Esophagus muscularis mucosa (tissue), 4 donors: Measurements from ENCODE around the gene NPLOC4. TPM values are rescaled to one million over a fixed set of nuclear protein-coding genes. Genes with fewer than 3 reads are reported as not detected.

Source experiments
- DNase-seq: peaks from one replicate; pipeline ENCODE4 v3.0.0-alpha.2; 2017; ENCODE audit errors: extremely low spot score
- H3K27ac ChIP-seq, 4 donors: fragments of 200-600 bp; sonication (generic); replicated peaks in 1 of 4; 1 replicate in 3 of 4; 2 replicates in 1 of 4; pipeline ENCODE4 v1.5.1; 2016 to 2019; ENCODE audit warnings: mild to moderate bottlenecking in 1 of 4
- H3K27me3 ChIP-seq, 4 donors: fragments of 200-600 bp; sonication (generic); one replicate each; pipeline versions ENCODE4 v1.5.1 to v1.6.0; 2016 to 2019
- H3K36me3 ChIP-seq, 4 donors: fragments of 200-600 bp; sonication (generic); one replicate each; pipeline ENCODE4 v1.5.1; 2016 to 2019
- H3K4me1 ChIP-seq, 4 donors: fragments of 200-600 bp; sonication (generic); one replicate each; pipeline ENCODE4 v1.5.1; 2016 to 2019
- H3K4me3 ChIP-seq, 4 donors: fragments of 200-600 bp; sonication (generic); 1 replicate in 2 of 4; 2 replicates in 2 of 4; pipeline ENCODE4 v1.5.1; 2016 to 2019; ENCODE audit warnings: mild to moderate bottlenecking in 4 of 4, moderate library complexity in 1 of 4
- H3K9me3 ChIP-seq, 4 donors: fragments of 200-600 bp; sonication (generic); 1 replicate in 3 of 4; 2 replicates in 1 of 4; pipeline ENCODE4 v1.5.1; 2016 to 2019
- CTCF ChIP-seq, 3 experiments: fragments of 200-600 bp in 2 of 3; fragments of 450-650 bp in 1 of 3; sonication (generic) in 2 of 3; IDR thresholded peaks; one replicate each; pipeline ENCODE4 v1.5.1; 2017 to 2019; ENCODE audit warnings: antibody characterized with exemption in 3 of 3, mild to moderate bottlenecking in 2 of 3, moderate library complexity in 1 of 3
- EP300 ChIP-seq: sonication (generic); formaldehyde crosslinking; IDR thresholded peaks from one replicate; pipeline ENCODE4 v1.6.1; 2017; ENCODE audit warnings: antibody characterized with exemption
- POLR2A ChIP-seq: fragments of 450-650 bp; IDR thresholded peaks from one replicate; pipeline ENCODE4 v1.6.1; 2017; ENCODE audit warnings: antibody characterized with exemption, moderate library complexity, mild to moderate bottlenecking, low read depth
- POLR2AphosphoS5 ChIP-seq, 2 donors: sonication (generic); formaldehyde crosslinking; IDR thresholded peaks; one replicate each; pipeline ENCODE4 v1.6.1; 2017; ENCODE audit warnings: antibody characterized with exemption in 2 of 2
- WGBS: methylation state at CpG from one replicate; pipeline ENCODE4 v1.1.5; 2018; 5-methylcytosine and 5-hydroxymethylcytosine counted together
- intact Hi-C: fragments of 100-400 bp; cut with DNase I; formaldehyde crosslinking; loops from one replicate; pipeline ENCODE4 v1.15.1; 2023
- total RNA-seq, 4 donors: library from RNA; depleted of rRNA; stranded (reverse); fragments of >200 nt; gene quantifications; one replicate each; pipeline versions ENCODE4 v1.1.0 to v1.2.1, GENCODE V29; 2016

Gene NPLOC4
- total RNA-seq, 4 donors from 2014 or later = 58.1 to 86.6 (median 65.7) TPM

- TF ChIP-seq EP300 (no peak), POLR2AphosphoS5 (IDR thresholded peaks at IDR 0.05) (no peak), CTCF (IDR thresholded peaks at IDR 0.05) (no peak), POLR2A (no peak)
- peaks cover 21 to 76% (median 73%) of the 10 kb centered on the region in 4 donors for H3K36me3 ChIP-seq
- no peaks in the 10 kb centered on the region for H3K9me3 ChIP-seq
- peaks cover 15 to 23% (median 17%) of the 10 kb centered on the region in 4 donors for H3K4me1 ChIP-seq
- WGBS = 89% methylated on average over 10 of the region's 14 CpGs
- peaks cover 10 to 28% (median 24%) of the 10 kb centered on the region in 4 donors for H3K27me3 ChIP-seq
- no peak overlapping the region for H3K27ac ChIP-seq
- intact Hi-C loops = no loop called here
- no peak for DNase-seq
- no peak overlapping the region for H3K4me3 ChIP-seq
Measured at GRCh38 chr17:81540676-81541027, 96.3 kb downstream of the NPLOC4 start.

- TF ChIP-seq POLR2AphosphoS5 (IDR thresholded peaks at IDR 0.05) (no peak), EP300 (no peak), POLR2A (no peak), CTCF (IDR thresholded peaks at IDR 0.05) (no peak)
- no peak overlapping the region for H3K4me3 ChIP-seq
- no peaks in the 10 kb centered on the region for H3K9me3 ChIP-seq
- WGBS = 95% methylated on average over 16 of the region's 28 CpGs
- peaks cover 16 to 70% (median 68%) of the 10 kb centered on the region in 4 donors for H3K36me3 ChIP-seq
- peaks cover 15 to 23% (median 17%) of the 10 kb centered on the region in 4 donors for H3K4me1 ChIP-seq
- peaks cover 10 to 33% (median 24%) of the 10 kb centered on the region in 4 donors for H3K27me3 ChIP-seq
- H3K27ac ChIP-seq = no peak overlapping the region
- intact Hi-C loops = no loop called here
- DNase-seq = no peak
Measured at GRCh38 chr17:81539961-81540675, 96.8 kb downstream of the NPLOC4 start.

GRCh38 chr17:81539571-81539900 lies 97.4 kb downstream of the NPLOC4 start:
- TF ChIP-seq CTCF (IDR thresholded peaks at IDR 0.05) = no peak
- TF ChIP-seq POLR2AphosphoS5 (IDR thresholded peaks at IDR 0.05) = no peak
- no peak for TF ChIP-seq EP300
- no peak for TF ChIP-seq POLR2A
- H3K4me1 ChIP-seq = peaks cover 15 to 23% (median 17%) of the 10 kb centered on the region in 4 donors
- H3K9me3 ChIP-seq = no peaks in the 10 kb centered on the region
- H3K36me3 ChIP-seq = peaks cover 15 to 64% (median 62%) of the 10 kb centered on the region in 4 donors
- peaks cover 10 to 39% (median 24%) of the 10 kb centered on the region in 4 donors for H3K27me3 ChIP-seq
- 85% methylated on average over 5 of the region's 10 CpGs for WGBS
- H3K27ac ChIP-seq = no peak overlapping the region
- intact Hi-C loops = no loop called here
- no peak overlapping the region for H3K4me3 ChIP-seq
- no peak for DNase-seq

GRCh38 chr17:81538651-81539570 lies 98.0 kb downstream of the NPLOC4 start:
- DNase-seq = no peak
- Histone ChIP-seq H3K4me3 (no peak overlapping the region), H3K9me3 (no peaks in the 10 kb centered on the region), H3K27me3 (peaks cover 10 to 45% (median 26%) of the 10 kb centered on the region in 4 donors), H3K36me3 (peaks cover 15 to 58% (median 56%) of the 10 kb centered on the region in 4 donors), H3K27ac (no peak overlapping the region), H3K4me1 (peaks cover 15 to 23% (median 17%) of the 10 kb centered on the region in 4 donors)
- intact Hi-C loops = no loop called here
- 95% methylated on average over 11 of the region's 26 CpGs for WGBS
- TF ChIP-seq POLR2AphosphoS5 (IDR thresholded peaks at IDR 0.05) (no peak), CTCF (IDR thresholded peaks at IDR 0.05) (no peak), EP300 (no peak), POLR2A (no peak)
